Activated T-helper 17 cell treated with anti-CD3 and anti-CD28 coated beads, Interleukin-2, amount 50 U/mL, for 72 hours (primary cell): ENCODE measurements around the gene UGT1A10. TPM values are rescaled to one million over a fixed set of nuclear protein-coding genes. Genes with fewer than 3 reads are reported as not detected.

Experiments
- ATAC-seq: fragments of 150-1000 bp; cut with Tn5 transposase; replicated peaks from 2 replicates; pipeline ENCODE4 v1.10.0; 2021; ENCODE audit warnings: mild to moderate bottlenecking, moderate library complexity
- H3K27ac Mint-ChIP-seq: one replicate; pipeline ENCODE4 v1.8.0; 2022; ENCODE audit warnings: mixed read lengths
- H3K27me3 Mint-ChIP-seq: one replicate; pipeline ENCODE4 v1.8.0; 2022; ENCODE audit warnings: mixed read lengths
- H3K36me3 Mint-ChIP-seq: one replicate; pipeline ENCODE4 v1.8.0; 2022; ENCODE audit warnings: low read depth, mild to moderate bottlenecking, mixed read lengths
- H3K4me1 Mint-ChIP-seq: one replicate; pipeline ENCODE4 v1.8.0; 2022; ENCODE audit warnings: mixed read lengths
- H3K4me3 Mint-ChIP-seq: one replicate; pipeline ENCODE4 v1.8.0; 2022; ENCODE audit warnings: mild to moderate bottlenecking, mixed read lengths
- H3K9me3 Mint-ChIP-seq: one replicate; pipeline ENCODE4 v1.8.0; 2022; ENCODE audit warnings: mixed read lengths
- total RNA-seq, 2 donors: library from RNA; stranded (reverse); gene quantifications; one replicate each; pipeline ENCODE4 v1.2.3, GENCODE V29; 2022

Gene UGT1A10
- total RNA-seq, 2 donors from 2014 or later = 0.16 TPM; not detected in 1

DNA sequence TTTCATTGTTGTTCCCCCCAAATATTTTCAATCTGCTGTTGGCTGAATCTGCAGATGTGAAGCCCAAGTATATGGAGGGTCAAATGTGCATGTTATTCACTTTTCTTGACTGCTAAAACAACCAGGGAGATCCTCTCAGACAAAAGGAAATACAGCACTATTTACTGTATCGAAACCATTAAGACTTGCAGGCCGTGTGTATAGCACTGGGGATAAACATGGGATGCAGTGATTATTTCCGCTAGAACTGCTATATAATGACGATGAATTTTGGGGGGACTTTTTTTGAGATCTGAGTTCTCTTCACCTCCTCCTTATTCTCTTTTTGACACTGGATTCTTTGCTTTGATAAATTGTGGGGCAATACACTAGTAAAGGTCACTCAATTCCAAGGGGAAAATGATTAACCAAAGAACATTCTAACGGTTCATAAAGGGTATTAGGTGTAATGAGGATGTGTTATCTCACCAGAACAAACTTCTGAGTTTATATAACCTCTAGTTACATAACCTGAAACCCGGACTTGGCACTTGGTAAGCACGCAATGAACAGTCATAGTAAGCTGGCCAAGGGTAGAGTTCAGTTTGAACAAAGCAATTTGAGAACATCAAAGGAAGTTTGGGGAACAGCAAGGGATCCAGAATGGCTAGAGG is 120.3 kb downstream of the UGT1A10 start:
- H3K27me3 Mint-ChIP-seq = peaks cover 12% of the 10 kb centered on the region
- no peaks in the 10 kb centered on the region for H3K36me3 Mint-ChIP-seq
- H3K4me1 Mint-ChIP-seq = no peaks in the 10 kb centered on the region
- no peak overlapping the region for H3K27ac Mint-ChIP-seq
- peaks cover 3% of the 10 kb centered on the region for H3K9me3 Mint-ChIP-seq
- H3K4me3 Mint-ChIP-seq = no peak overlapping the region
- no peak for ATAC-seq

DNA sequence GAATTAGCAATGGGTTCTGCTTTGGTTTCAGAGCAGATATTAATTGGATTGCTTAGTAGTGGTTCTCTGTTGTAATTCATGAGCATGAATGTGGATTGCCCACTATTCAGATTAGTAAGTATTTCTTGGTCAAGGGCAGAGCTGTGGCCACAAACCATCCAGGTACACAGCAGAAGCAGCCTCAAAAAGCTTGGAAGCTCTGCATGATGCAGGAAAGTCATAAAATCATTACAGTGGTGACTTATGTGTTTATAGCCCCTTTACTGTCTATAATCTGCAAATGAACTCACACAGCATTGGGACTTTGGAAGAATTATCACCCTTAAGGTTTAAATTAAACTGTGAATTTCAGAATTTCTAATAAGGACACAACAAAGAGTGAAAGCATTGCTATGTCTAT is 121.9 kb downstream of the UGT1A10 start:
- no peaks in the 10 kb centered on the region for H3K4me1 Mint-ChIP-seq
- H3K36me3 Mint-ChIP-seq = no peaks in the 10 kb centered on the region
- ATAC-seq = no peak
- no peaks in the 10 kb centered on the region for H3K9me3 Mint-ChIP-seq
- H3K27me3 Mint-ChIP-seq = peaks cover 8% of the 10 kb centered on the region
- H3K4me3 Mint-ChIP-seq = no peak overlapping the region
- no peak overlapping the region for H3K27ac Mint-ChIP-seq

DNA sequence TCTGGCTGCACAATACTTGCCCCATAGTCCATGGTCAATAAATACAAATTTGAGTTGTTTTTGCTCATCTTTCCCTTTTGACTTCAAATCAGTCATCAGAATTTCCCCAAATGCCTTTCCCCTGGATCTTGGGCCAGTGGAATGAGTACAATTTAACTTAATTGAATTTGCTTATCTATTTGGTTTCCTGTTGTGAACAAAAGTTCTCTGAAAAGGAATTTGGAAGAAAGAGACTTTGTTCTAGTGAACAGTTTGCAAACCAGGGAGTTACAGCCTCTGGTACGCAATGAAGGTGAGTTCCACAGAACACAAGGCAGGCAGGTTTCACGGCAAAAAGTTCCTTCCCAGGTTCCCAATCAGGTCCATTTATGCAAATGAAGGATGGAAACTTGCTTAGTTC is 122.6 kb downstream of the UGT1A10 start:
- H3K36me3 Mint-ChIP-seq = no peaks in the 10 kb centered on the region
- H3K4me3 Mint-ChIP-seq = no peak overlapping the region
- no peak for ATAC-seq
- no peak overlapping the region for H3K27ac Mint-ChIP-seq
- no peaks in the 10 kb centered on the region for H3K4me1 Mint-ChIP-seq
- H3K27me3 Mint-ChIP-seq = peaks cover 9% of the 10 kb centered on the region
- H3K9me3 Mint-ChIP-seq = no peaks in the 10 kb centered on the region

DNA sequence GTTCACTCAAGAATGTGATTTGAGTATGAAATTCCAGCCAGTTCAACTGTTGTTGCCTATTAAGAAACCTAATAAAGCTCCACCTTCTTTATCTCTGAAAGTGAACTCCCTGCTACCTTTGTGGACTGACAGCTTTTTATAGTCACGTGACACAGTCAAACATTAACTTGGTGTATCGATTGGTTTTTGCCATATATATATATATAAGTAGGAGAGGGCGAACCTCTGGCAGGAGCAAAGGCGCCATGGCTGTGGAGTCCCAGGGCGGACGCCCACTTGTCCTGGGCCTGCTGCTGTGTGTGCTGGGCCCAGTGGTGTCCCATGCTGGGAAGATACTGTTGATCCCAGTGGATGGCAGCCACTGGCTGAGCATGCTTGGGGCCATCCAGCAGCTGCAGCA is 123.8 kb downstream of the UGT1A10 start, which contains the start of gene UGT1A1:
Gene UGT1A1 (plus strand): TSS at position 228 of the 400 bp plus-strand sequence. CDS start 18 bp downstream, at position 246.
- H3K27ac Mint-ChIP-seq = no peak within 1 kb of the TSS
- peaks cover 5% of the 10 kb centered on the region for H3K4me1 Mint-ChIP-seq
- H3K36me3 Mint-ChIP-seq = no peaks in the 10 kb centered on the region
- H3K4me3 Mint-ChIP-seq = no peak within 1 kb of the TSS
- H3K9me3 Mint-ChIP-seq = no peaks in the 10 kb centered on the region
- no peak for ATAC-seq
- H3K27me3 Mint-ChIP-seq = peaks cover 20% of the 10 kb centered on the region

- H3K36me3 Mint-ChIP-seq = no peaks in the 10 kb centered on the region
- H3K4me3 Mint-ChIP-seq = no peak overlapping the region
- peaks cover 24% of the 10 kb centered on the region for H3K27me3 Mint-ChIP-seq
- H3K4me1 Mint-ChIP-seq = peaks cover 5% of the 10 kb centered on the region
- ATAC-seq = no peak
- H3K27ac Mint-ChIP-seq = no peak overlapping the region
- no peaks in the 10 kb centered on the region for H3K9me3 Mint-ChIP-seq
Measured at GRCh38 chr2:233761040-233761769, 125.0 kb downstream of the UGT1A10 start.

DNA sequence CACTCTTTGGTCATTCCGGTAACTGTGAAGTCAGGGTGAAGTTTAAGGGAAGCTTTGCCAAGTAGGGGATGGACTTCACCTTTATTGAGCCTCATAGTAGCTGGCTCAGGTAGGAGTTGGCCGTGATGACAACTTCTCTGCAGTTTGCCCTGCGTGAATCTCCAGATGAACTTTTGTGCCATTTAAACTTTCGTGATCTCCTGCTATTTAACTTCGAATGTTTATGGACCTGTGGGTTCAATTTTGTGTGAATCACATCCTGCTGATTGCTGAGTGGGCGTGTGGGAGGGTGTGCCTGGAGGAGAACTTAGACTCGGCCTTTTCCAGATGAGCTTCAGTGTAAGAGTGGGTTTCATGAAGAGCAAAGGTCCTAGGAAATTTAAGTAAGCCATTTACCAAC is 128.0 kb downstream of the UGT1A10 start:
- Mint-ChIP-seq H3K4me3 (no peak overlapping the region), H3K9me3 (no peaks in the 10 kb centered on the region), H3K4me1 (peaks cover 5% of the 10 kb centered on the region), H3K27me3 (peaks cover 33% of the 10 kb centered on the region), H3K36me3 (no peaks in the 10 kb centered on the region), H3K27ac (no peak overlapping the region)
- ATAC-seq = no peak

- no peaks in the 10 kb centered on the region for H3K9me3 Mint-ChIP-seq
- ATAC-seq = no peak
- H3K4me1 Mint-ChIP-seq = peaks cover 5% of the 10 kb centered on the region
- no peaks in the 10 kb centered on the region for H3K36me3 Mint-ChIP-seq
- H3K27me3 Mint-ChIP-seq = peaks cover 35% of the 10 kb centered on the region
- no peak overlapping the region for H3K4me3 Mint-ChIP-seq
- H3K27ac Mint-ChIP-seq = no peak overlapping the region
Measured at GRCh38 chr2:233764761-233765160, 128.5 kb downstream of the UGT1A10 start.

- Mint-ChIP-seq H3K27me3 (peaks cover 38% of the 10 kb centered on the region), H3K27ac (no peak overlapping the region), H3K4me3 (no peak overlapping the region), H3K9me3 (no peaks in the 10 kb centered on the region), H3K36me3 (no peaks in the 10 kb centered on the region), H3K4me1 (peaks cover 5% of the 10 kb centered on the region)
- no peak for ATAC-seq
Measured at GRCh38 chr2:233766416-233766815, 130.2 kb downstream of the UGT1A10 start.

GRCh38 chr2:233768076-233768475 is 131.8 kb downstream of the UGT1A10 start:
- peaks cover 5% of the 10 kb centered on the region for H3K4me1 Mint-ChIP-seq
- no peak for ATAC-seq
- no peaks in the 10 kb centered on the region for H3K9me3 Mint-ChIP-seq
- peaks cover 40% of the 10 kb centered on the region for H3K27me3 Mint-ChIP-seq
- no peak overlapping the region for H3K27ac Mint-ChIP-seq
- H3K36me3 Mint-ChIP-seq = no peaks in the 10 kb centered on the region
- no peak overlapping the region for H3K4me3 Mint-ChIP-seq

DNA sequence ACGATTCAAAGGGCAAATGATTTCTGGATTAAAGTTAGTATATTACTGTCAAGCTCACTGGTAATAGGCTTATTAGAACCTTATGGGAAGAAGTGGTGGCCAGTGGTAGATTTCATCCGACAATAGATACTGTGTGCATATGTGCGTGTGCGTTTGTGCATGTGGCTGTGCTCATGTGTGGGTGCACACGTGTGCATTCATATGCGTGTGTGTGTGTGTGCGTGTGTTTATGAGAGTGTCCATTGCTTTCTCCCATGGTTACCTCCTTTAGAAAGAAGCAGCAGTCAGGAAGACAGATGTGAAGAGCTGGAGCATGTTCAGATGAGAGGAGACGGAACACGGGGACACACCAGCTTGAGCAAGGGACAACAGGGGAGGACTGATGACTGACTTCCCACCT is 133.0 kb downstream of the UGT1A10 start:
- H3K36me3 Mint-ChIP-seq = no peaks in the 10 kb centered on the region
- peaks cover 30% of the 10 kb centered on the region for H3K27me3 Mint-ChIP-seq
- H3K4me3 Mint-ChIP-seq = no peak overlapping the region

GRCh38 chr2:233772153-233772552 is 135.9 kb downstream of the UGT1A10 start:
- no peak for ATAC-seq
- H3K27me3 Mint-ChIP-seq = peaks cover 15% of the 10 kb centered on the region
- H3K9me3 Mint-ChIP-seq = peaks cover 4% of the 10 kb centered on the region
- H3K36me3 Mint-ChIP-seq = no peaks in the 10 kb centered on the region
- H3K4me1 Mint-ChIP-seq = no peaks in the 10 kb centered on the region
- no peak overlapping the region for H3K4me3 Mint-ChIP-seq
- no peak overlapping the region for H3K27ac Mint-ChIP-seq

More for the DNA sequence above, 133.0 kb downstream of the UGT1A10 start:
- H3K27ac Mint-ChIP-seq = no peak overlapping the region
- no peak for ATAC-seq
- H3K9me3 Mint-ChIP-seq = no peaks in the 10 kb centered on the region
- peaks cover 3% of the 10 kb centered on the region for H3K4me1 Mint-ChIP-seq

DNA sequence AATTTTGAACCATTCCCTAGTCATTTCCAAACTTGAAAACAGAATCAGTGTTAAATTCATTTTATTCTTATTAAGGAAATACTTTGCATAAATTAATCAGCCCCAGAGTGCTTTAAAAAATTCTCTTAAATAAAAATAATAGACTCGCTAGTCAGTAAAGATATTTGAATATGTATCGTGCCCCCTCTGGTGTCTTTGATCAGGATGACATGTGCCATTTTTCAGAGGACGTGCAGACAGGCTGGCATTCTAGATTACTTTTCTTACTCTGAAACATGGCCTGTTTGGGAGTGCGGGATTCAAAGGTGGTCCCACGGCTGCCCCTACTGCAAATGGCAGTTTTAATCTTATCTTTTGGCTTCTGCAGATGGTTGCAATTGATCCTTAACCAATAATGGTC is 136.3 kb downstream of the UGT1A10 start:
- peaks cover 4% of the 10 kb centered on the region for H3K9me3 Mint-ChIP-seq
- no peak for ATAC-seq
- no peak overlapping the region for H3K4me3 Mint-ChIP-seq
- no peak overlapping the region for H3K27ac Mint-ChIP-seq
- H3K36me3 Mint-ChIP-seq = no peaks in the 10 kb centered on the region
- no peaks in the 10 kb centered on the region for H3K4me1 Mint-ChIP-seq
- H3K27me3 Mint-ChIP-seq = peaks cover 12% of the 10 kb centered on the region

DNA sequence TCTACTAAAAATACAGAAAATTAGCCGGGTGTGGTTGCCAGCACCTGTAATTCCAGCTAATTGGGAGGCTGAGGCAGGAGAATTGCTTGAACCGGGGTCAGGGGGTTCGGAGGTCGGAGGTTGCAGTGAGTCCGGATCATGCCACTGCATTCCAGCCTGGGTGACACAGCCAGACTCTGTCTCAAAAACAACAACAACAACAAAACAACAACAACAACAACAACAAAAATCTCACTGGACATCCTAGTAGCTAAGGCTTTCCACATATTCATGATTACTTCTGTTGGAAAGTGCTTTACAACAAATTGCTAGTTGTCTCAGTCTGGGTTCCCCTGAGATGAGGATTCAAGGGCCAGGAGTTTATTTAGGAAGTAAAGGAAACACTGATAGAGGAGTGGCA is 137.6 kb downstream of the UGT1A10 start:
- Mint-ChIP-seq H3K27me3 (peaks cover 15% of the 10 kb centered on the region), H3K27ac (no peak overlapping the region), H3K4me3 (no peak overlapping the region), H3K36me3 (no peaks in the 10 kb centered on the region), H3K4me1 (no peaks in the 10 kb centered on the region), H3K9me3 (peaks cover 4% of the 10 kb centered on the region)
- no peak for ATAC-seq

GRCh38 chr2:233775414-233775813 is 139.2 kb downstream of the UGT1A10 start:
- ATAC-seq = no peak
- H3K9me3 Mint-ChIP-seq = peaks cover 4% of the 10 kb centered on the region

DNA sequence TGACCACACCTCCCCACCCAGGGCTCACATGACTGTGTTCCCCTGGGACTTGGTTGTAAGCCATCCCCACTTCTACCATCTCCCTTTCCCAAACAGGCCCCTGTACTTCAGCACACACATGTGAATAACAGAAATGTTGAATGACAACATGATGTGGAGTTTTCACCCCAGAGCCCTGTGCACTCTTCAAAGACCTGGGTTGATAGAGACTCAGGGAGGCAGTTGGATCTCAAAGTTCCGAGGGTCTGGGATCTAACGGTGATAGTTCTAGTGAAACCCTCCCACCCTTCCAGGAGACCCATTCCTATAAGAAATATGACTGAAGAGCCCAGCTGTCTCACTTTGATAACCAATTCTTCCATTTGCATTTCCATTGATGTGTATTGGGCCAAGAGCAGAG is 141.8 kb downstream of the UGT1A10 start, which contains the start of gene MROH2A:
Gene MROH2A (plus strand): TSS at position 301 of the 400 bp plus-strand sequence. CDS start 1,029 bp downstream, outside the sequence.
- Mint-ChIP-seq H3K4me3 (no peak within 1 kb of the TSS), H3K36me3 (no peaks in the 10 kb centered on the region), H3K4me1 (no peaks in the 10 kb centered on the region), H3K9me3 (peaks cover 4% of the 10 kb centered on the region), H3K27ac (no peak within 1 kb of the TSS), H3K27me3 (peaks cover 13% of the 10 kb centered on the region)
- ATAC-seq = no peak

More at GRCh38 chr2:233775414-233775813, 139.2 kb downstream of the UGT1A10 start:
- no peak overlapping the region for H3K27ac Mint-ChIP-seq
- H3K36me3 Mint-ChIP-seq = no peaks in the 10 kb centered on the region
- H3K4me3 Mint-ChIP-seq = no peak overlapping the region
- H3K4me1 Mint-ChIP-seq = no peaks in the 10 kb centered on the region
- H3K27me3 Mint-ChIP-seq = peaks cover 13% of the 10 kb centered on the region
